Mucosa of rectum (tissue), 2 donors: ENCODE measurements around the gene CD2BP2.
A peak's percentile ranks its signal among the peaks of the same experiment; 100 is the strongest.
"Not testable (repeated sequence)": the region's sequence is repeated elsewhere in the genome, so short reads cannot be mapped to it uniquely, and the experiment has no call there.

Experiments
- H3K27ac ChIP-seq, 2 donors: one replicate each; pipeline ENCODE4 v1.7.0; 2013; ENCODE audit warnings: inconsistent platforms in 2 of 2, low read depth in 2 of 2, low read length in 2 of 2
- H3K27me3 ChIP-seq, 2 donors: one replicate each; pipeline ENCODE4 v1.7.0; 2013; ENCODE audit warnings: low read length in 2 of 2; ENCODE audit not compliant: control insufficient read depth in 2 of 2, insufficient read depth in 2 of 2
- H3K36me3 ChIP-seq, 2 donors: one replicate each; pipeline ENCODE4 v1.7.0; 2013; ENCODE audit warnings: low read length in 2 of 2; ENCODE audit not compliant: control insufficient read depth in 2 of 2, insufficient read depth in 2 of 2
- H3K4me1 ChIP-seq, 2 donors: one replicate each; pipeline ENCODE4 v1.7.0; 2013; ENCODE audit warnings: low read length in 2 of 2, mild to moderate bottlenecking in 1 of 2; ENCODE audit not compliant: control insufficient read depth in 2 of 2, insufficient read depth in 2 of 2
- H3K4me3 ChIP-seq, 2 donors: one replicate each; pipeline ENCODE4 v1.7.0; 2013; ENCODE audit warnings: low read length in 2 of 2
- H3K9ac ChIP-seq, 2 donors: one replicate each; pipeline ENCODE4 v1.7.0; 2013; ENCODE audit warnings: low read length in 2 of 2, low read depth in 1 of 2, mild to moderate bottlenecking in 1 of 2
- H3K9me3 ChIP-seq, 2 donors: one replicate each; pipeline ENCODE4 v1.7.0; 2013; ENCODE audit warnings: low read length in 2 of 2; ENCODE audit not compliant: control insufficient read depth in 2 of 2
- donor health status: healthy.
- donor health status: Normal muscosa, but diverticular disease.

The CD2BP2 gene

GRCh38 chr16:30342751-30343490 is 12.2 kb downstream of the CD2BP2 start:
- Histone ChIP-seq H3K27me3 (no peaks in the 10 kb centered on the region), H3K4me1 (no peaks in the 10 kb centered on the region), H3K9ac (no peak overlapping the region), H3K27ac (no peak overlapping the region), H3K4me3 (no peak overlapping the region), H3K9me3 (no peaks in the 10 kb centered on the region), H3K36me3 (no peaks in the 10 kb centered on the region)

- H3K4me1 ChIP-seq, H3K27me3 ChIP-seq, H3K4me3 ChIP-seq, H3K36me3 ChIP-seq, H3K9me3 ChIP-seq, H3K9ac ChIP-seq, H3K27ac ChIP-seq: not testable (repeated sequence)
Observed at GRCh38 chr16:30341971-30342370, 13.1 kb downstream of the CD2BP2 start.

GRCh38 chr16:30340621-30341020 is 14.5 kb downstream of the CD2BP2 start:
- Histone ChIP-seq H3K36me3 (no peaks in the 10 kb centered on the region), H3K4me3 (no peak overlapping the region), H3K9me3 (no peaks in the 10 kb centered on the region), H3K4me1 (peaks cover 3 to 4% of the 10 kb centered on the region in 2 donors), H3K9ac (no peak overlapping the region), H3K27me3 (no peaks in the 10 kb centered on the region), H3K27ac (no peak overlapping the region)

GRCh38 chr16:30338715-30339114 is 16.4 kb downstream of the CD2BP2 start:
- not testable (repeated sequence) for H3K4me1 ChIP-seq, H3K27me3 ChIP-seq, H3K36me3 ChIP-seq, H3K27ac ChIP-seq, H3K9me3 ChIP-seq, H3K9ac ChIP-seq, H3K4me3 ChIP-seq

- not testable (repeated sequence) for H3K27ac ChIP-seq, H3K4me3 ChIP-seq, H3K9me3 ChIP-seq, H3K36me3 ChIP-seq, H3K9ac ChIP-seq, H3K4me1 ChIP-seq, H3K27me3 ChIP-seq
Observed at GRCh38 chr16:30337964-30338357, 17.1 kb downstream of the CD2BP2 start.

- H3K4me1 ChIP-seq = peaks cover 4 to 6% of the 10 kb centered on the region in 2 donors
- H3K4me3 ChIP-seq = peak overlapping the region; percentile 77 to 88
- H3K9me3 ChIP-seq = no peaks in the 10 kb centered on the region
- H3K27ac ChIP-seq = peak overlapping the region; percentile 95 to 97
- no peaks in the 10 kb centered on the region for H3K27me3 ChIP-seq
- H3K36me3 ChIP-seq = no peaks in the 10 kb centered on the region
- H3K9ac ChIP-seq = peak overlapping the region; percentile 70 to 91
Observed at GRCh38 chr16:30335598-30336474, 19.3 kb downstream of the CD2BP2 start.

- H3K9me3 ChIP-seq, H3K27me3 ChIP-seq, H3K36me3 ChIP-seq, H3K4me1 ChIP-seq: not testable (repeated sequence)
- Histone ChIP-seq H3K9ac (peak overlapping the region; percentile 77 to 91), H3K4me3 (peak overlapping the region; percentile 77 to 88), H3K27ac (peak overlapping the region; percentile 95 to 97)
Observed at GRCh38 chr16:30335028-30335597, 20.0 kb downstream of the CD2BP2 start.

GRCh38 chr16:30334473-30334989 is 20.6 kb downstream of the CD2BP2 start:
- peak overlapping the region; percentile 52 to 66 for H3K4me3 ChIP-seq
- not testable (repeated sequence) for H3K9me3 ChIP-seq, H3K4me1 ChIP-seq, H3K27me3 ChIP-seq, H3K36me3 ChIP-seq
- H3K27ac ChIP-seq = peak overlapping the region; percentile 95 to 97
- H3K9ac ChIP-seq = peak overlapping the region in 1 of 2 donors; percentile 91

GRCh38 chr16:30324220-30324619 is 30.9 kb downstream of the CD2BP2 start:
- H3K27ac ChIP-seq, H3K27me3 ChIP-seq, H3K9ac ChIP-seq, H3K4me3 ChIP-seq, H3K36me3 ChIP-seq, H3K4me1 ChIP-seq, H3K9me3 ChIP-seq: not testable (repeated sequence)

GRCh38 chr16:30318647-30319046 is 36.5 kb downstream of the CD2BP2 start:
- H3K27me3 ChIP-seq, H3K36me3 ChIP-seq, H3K9ac ChIP-seq, H3K9me3 ChIP-seq, H3K27ac ChIP-seq, H3K4me1 ChIP-seq, H3K4me3 ChIP-seq: not testable (repeated sequence)
